MM.1S (cell line): Measurements from ENCODE around the gene IL2RA.

ENCODE experiments used
- DNase-seq: peaks from one replicate; pipeline ENCODE4 v3.0.0-alpha.2; 2015
- H2AFZ ChIP-seq: fragments of 300-600 bp; sonication (generic); 2 replicates; pipeline ENCODE4 v1.6.0; 2016; ENCODE audit warnings: antibody characterized with exemption, low read length
- H3F3A ChIP-seq: fragments of 300-600 bp; sonication (generic); 2 replicates; pipeline ENCODE4 v1.6.1; 2016; ENCODE audit warnings: mild to moderate bottlenecking, antibody characterized with exemption, low read length, moderate library complexity, mixed read lengths; ENCODE audit not compliant: insufficient read depth
- H3K27ac ChIP-seq: fragments of 300-600 bp; sonication (generic); 2 replicates; pipeline ENCODE4 v1.5.1; 2016; ENCODE audit warnings: mild to moderate bottlenecking, low read length
- H3K27me3 ChIP-seq: fragments of 300-600 bp; sonication (generic); replicated peaks from 2 replicates; pipeline ENCODE4 v1.6.0; 2016; ENCODE audit warnings: low read length; ENCODE audit not compliant: insufficient read depth
- H3K36me3 ChIP-seq: fragments of 300-600 bp; sonication (generic); replicated peaks from 2 replicates; pipeline ENCODE4 v1.6.1; 2016; ENCODE audit warnings: mild to moderate bottlenecking, low read length, mixed read lengths; ENCODE audit not compliant: insufficient read depth
- H3K4me1 ChIP-seq: fragments of 300-600 bp; sonication (generic); 2 replicates; pipeline ENCODE4 v1.6.1; 2016; ENCODE audit warnings: low read length, mixed read lengths
- H3K4me2 ChIP-seq: fragments of 300-600 bp; sonication (generic); 2 replicates; pipeline ENCODE4 v1.6.0; 2016; ENCODE audit warnings: low read depth, low read length
- H3K4me3 ChIP-seq: fragments of 300-600 bp; sonication (generic); 2 replicates; pipeline ENCODE4 v1.5.1; 2016; ENCODE audit warnings: low read length, mixed read lengths
- H3K79me2 ChIP-seq: fragments of 300-600 bp; sonication (generic); 2 replicates; pipeline ENCODE4 v1.6.1; 2016; ENCODE audit warnings: mixed run types, low read length, mixed read lengths
- H3K9ac ChIP-seq: fragments of 300-600 bp; sonication (generic); 2 replicates; pipeline ENCODE4 v1.6.1; 2016; ENCODE audit warnings: low read length, mixed read lengths
- H3K9me2 ChIP-seq: fragments of 300-600 bp; sonication (generic); replicated peaks from 2 replicates; pipeline ENCODE4 v1.6.1; 2016; ENCODE audit warnings: mild to moderate bottlenecking, low read length, mixed read lengths; ENCODE audit not compliant: insufficient read depth
- H3K9me3 ChIP-seq: fragments of 300-600 bp; sonication (generic); replicated peaks from 2 replicates; pipeline ENCODE4 v1.6.1; 2016; ENCODE audit warnings: mild to moderate bottlenecking, low read length, mixed read lengths; ENCODE audit not compliant: insufficient read depth
- H4K20me1 ChIP-seq: fragments of 300-600 bp; sonication (generic); 2 replicates; pipeline ENCODE4 v1.6.1; 2016; ENCODE audit warnings: mild to moderate bottlenecking, low read length, moderate library complexity, mixed read lengths; ENCODE audit not compliant: insufficient read depth
- CTCF ChIP-seq: fragments of 300-600 bp; sonication (generic); IDR thresholded peaks from 2 replicates; pipeline ENCODE4 v1.5.1; 2016; ENCODE audit warnings: antibody characterized with exemption, low read length, mixed read lengths
- EZH2 ChIP-seq: fragments of 300-600 bp; sonication (generic); optimal IDR thresholded peaks from 2 replicates; pipeline ENCODE3; 2017; ENCODE audit warnings: low read depth, mild to moderate bottlenecking, antibody characterized with exemption, low read length, mixed read lengths
- EZH2phosphoT487 ChIP-seq: fragments of 300-600 bp; sonication (generic); IDR thresholded peaks from 2 replicates; pipeline ENCODE4 v1.6.1; 2018; ENCODE audit warnings: antibody characterized with exemption, low read length

Gene IL2RA

DNA sequence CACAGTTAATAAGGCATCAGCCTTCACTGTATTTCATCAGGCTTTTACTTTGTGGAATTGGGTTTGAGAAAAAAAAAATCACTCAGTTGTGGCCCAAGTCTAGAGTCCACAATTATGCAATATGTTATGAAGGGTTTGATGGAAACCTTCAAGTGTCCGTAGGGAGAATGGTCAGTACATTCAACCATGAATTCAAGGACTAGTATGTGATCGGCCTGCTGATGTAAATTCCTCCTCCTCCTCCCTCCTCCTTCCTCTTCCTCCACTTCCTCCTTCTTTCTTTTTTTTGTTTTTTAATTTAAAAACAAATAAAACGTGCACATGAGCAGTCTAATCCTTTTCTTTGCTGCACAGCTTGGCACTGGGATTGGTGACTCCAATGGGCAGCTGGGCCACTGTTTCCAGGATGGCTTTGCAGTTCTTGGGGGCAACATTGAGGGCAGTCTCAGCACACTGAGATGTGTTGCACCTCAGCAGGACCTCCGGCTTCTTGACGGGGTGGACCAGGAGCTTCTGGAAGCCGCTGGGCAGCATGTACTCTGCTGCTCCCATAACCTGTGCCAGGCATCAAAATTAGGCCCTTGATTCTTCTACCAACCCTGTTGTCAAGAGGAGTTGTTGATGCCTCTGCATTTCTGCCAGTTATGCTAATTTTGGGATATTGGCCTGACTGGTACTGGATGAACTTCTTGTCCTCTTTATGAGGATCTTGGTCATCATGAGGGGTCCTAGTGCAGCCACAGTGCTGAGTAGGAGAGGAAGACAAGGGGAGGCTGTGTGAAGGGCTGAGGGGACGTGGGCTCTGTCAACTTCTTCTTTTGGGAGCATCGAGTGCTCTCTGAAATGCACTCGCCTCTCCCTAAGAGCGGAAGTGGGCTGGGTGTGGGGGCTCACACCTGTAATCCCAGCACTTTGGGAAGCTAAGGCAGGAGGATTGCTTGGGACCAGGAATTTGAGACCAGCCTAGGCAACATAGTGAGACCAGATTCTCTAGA is 9.3 kb upstream of the IL2RA start:
- H3K4me2 ChIP-seq = no peak overlapping the region
- H2AFZ ChIP-seq = no peak overlapping the region

DNA sequence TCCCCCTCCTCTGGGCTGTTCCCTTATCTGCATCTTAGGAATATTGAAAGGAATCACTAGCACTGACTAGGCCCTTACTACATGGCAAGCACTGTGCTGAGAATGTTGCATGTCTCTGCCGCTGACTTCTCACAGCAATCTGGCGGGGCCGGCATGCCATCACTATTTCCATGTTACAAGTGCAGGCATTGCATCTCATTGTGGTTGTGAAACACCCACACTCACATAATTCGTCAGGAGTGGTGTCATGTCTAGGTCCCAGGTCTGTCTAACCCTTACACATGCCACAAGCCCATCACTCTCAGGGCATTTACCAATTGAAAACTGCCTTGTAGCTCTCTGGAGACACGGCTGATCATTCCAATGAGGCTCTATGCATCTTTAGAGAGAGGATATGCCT is 8.5 kb upstream of the IL2RA start:
- 0 out of 2 replicates have a peak, but pooled peaks cover 5% of the 10 kb centered on the region for H3F3A ChIP-seq
- H3K79me2 ChIP-seq = no peaks in the 10 kb centered on the region
- no peaks in the 10 kb centered on the region for H3K9me2 ChIP-seq
- H3K9ac ChIP-seq = no peak overlapping the region
- H3K27me3 ChIP-seq = peaks cover 16% of the 10 kb centered on the region; the same call in 1 of the 2 replicates
- TF ChIP-seq EZH2 = no peak
- H3K4me2 ChIP-seq = no peak overlapping the region
- peaks cover 13% of the 10 kb centered on the region for H3K4me1 ChIP-seq
- DNase-seq = no peak
- H4K20me1 ChIP-seq = no peaks in the 10 kb centered on the region
- H2AFZ ChIP-seq = no peak overlapping the region
- no peaks in the 10 kb centered on the region for H3K36me3 ChIP-seq
- H3K27ac ChIP-seq = no peak overlapping the region
- H3K4me3 ChIP-seq = no peak overlapping the region
- H3K9me3 ChIP-seq = no peaks in the 10 kb centered on the region

More for the DNA sequence above, 9.3 kb upstream of the IL2RA start:
- peaks cover 10% of the 10 kb centered on the region; the same call in 1 of the 2 replicates for H3K27me3 ChIP-seq
- no peak overlapping the region for H3K9ac ChIP-seq
- no peak for TF ChIP-seq EZH2
- no peak for TF ChIP-seq CTCF
- TF ChIP-seq EZH2phosphoT487 = no peak
- 0 out of 2 replicates have a peak, but pooled peaks cover 5% of the 10 kb centered on the region for H3F3A ChIP-seq
- no peaks in the 10 kb centered on the region for H3K9me3 ChIP-seq
- H3K4me3 ChIP-seq = no peak overlapping the region
- H4K20me1 ChIP-seq = no peaks in the 10 kb centered on the region
- H3K27ac ChIP-seq = no peak overlapping the region
- H3K9me2 ChIP-seq = no peaks in the 10 kb centered on the region
- H3K79me2 ChIP-seq = no peaks in the 10 kb centered on the region
- DNase-seq = no peak
- H3K4me1 ChIP-seq = peaks cover 13% of the 10 kb centered on the region
- H3K36me3 ChIP-seq = no peaks in the 10 kb centered on the region

DNA sequence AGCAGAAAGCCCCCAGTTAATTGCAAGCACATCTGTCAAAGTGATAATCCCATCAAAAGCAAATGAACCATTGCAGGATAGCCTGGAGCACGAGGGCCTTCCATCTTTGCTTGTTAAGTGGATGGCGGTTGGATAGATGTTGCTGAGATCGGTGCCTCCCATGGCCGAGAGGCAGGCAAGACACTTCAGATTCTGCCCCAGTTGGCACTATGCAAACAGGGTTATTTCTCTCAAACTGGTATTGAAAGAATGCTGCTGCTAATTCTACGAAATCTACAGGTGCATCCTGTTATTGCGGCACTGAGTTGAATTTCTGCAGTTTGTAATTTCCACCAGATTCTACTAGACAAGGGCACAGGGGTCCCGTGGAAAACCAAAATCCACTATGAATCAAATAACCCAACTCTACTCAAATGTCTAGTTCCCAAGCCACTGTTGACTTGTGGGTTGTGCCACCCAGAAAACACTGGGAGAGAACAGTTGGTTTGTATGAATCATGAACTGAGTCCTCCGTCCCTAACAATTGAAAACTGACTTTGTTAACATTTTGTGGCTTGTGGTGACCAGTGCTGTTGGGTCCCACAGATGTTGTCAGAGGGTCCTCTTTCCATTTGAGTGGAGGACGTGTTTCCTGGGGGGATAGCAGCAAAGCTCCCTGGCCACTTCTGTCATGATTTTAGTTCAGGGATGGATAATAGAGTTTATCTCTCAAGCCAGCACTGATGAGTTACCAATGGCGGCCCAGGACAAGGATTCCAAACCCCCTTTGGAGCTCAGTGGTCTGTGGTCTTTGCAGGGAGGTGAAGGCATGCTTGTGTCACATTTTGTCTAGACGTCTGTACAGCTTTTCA is 7.1 kb upstream of the IL2RA start:
- Histone ChIP-seq H3K4me2 (peak overlapping the region; percentile 27), H3K4me1 (peaks cover 13% of the 10 kb centered on the region)

More for the DNA sequence above, 7.1 kb upstream of the IL2RA start:
- Histone ChIP-seq H2AFZ (no peak overlapping the region), H3F3A (0 out of 2 replicates have a peak, but pooled peaks cover 5% of the 10 kb centered on the region), H3K9me3 (no peaks in the 10 kb centered on the region), H3K79me2 (no peaks in the 10 kb centered on the region), H3K27me3 (peaks cover 16% of the 10 kb centered on the region; the same call in 1 of the 2 replicates), H4K20me1 (no peaks in the 10 kb centered on the region), H3K36me3 (no peaks in the 10 kb centered on the region), H3K4me3 (no peak overlapping the region), H3K27ac (peak overlapping the region; percentile 8; the same call in 1 of the 2 replicates), H3K9ac (no peak overlapping the region), H3K9me2 (no peaks in the 10 kb centered on the region)
- TF ChIP-seq EZH2 (no peak), CTCF (no peak), EZH2phosphoT487 (no peak)
- DNase-seq = peak; percentile 66
